OCI-LY7 (cell line): ENCODE results near the gene VANGL1. TPM values are rescaled to one million over a fixed set of nuclear protein-coding genes. Genes with fewer than 3 reads are reported as not detected.

Experiments
- BruUV-seq: library from RNA; stranded (reverse); fragments of 400-500 nt; replicated peaks from 2 replicates; lab custom pipeline; 2021; lab: Mats Ljungman, UMichigan
- CTCF ChIA-PET: fragments of 300-600 bp; sonication (Branson Sonifier 250); formaldehyde crosslinking; loops from one replicate; lab custom pipeline; 2022; ENCODE audit warnings: antibody characterized with exemption; ENCODE audit not compliant: unreplicated experiment; lab: Charles Lee
- POLR2A ChIA-PET: fragments of 300-600 bp; sonication (Branson Sonifier 250); formaldehyde crosslinking; loops from one replicate; lab custom pipeline; 2022; ENCODE audit warnings: antibody characterized with exemption; lab: Charles Lee
- DNase-seq: peaks from one replicate; pipeline ENCODE4 v3.0.0-alpha.2; 2015; ENCODE audit warnings: low spot score
- H2AFZ ChIP-seq: fragments of 200-600 bp; sonication (generic), shearing (Covaris generic); 2 replicates; pipeline ENCODE4 v1.6.1; 2014; ENCODE audit warnings: mild to moderate bottlenecking, antibody characterized with exemption, low read length, moderate library complexity
- H3K27ac ChIP-seq: fragments of 200-600 bp; sonication (generic); 2 replicates; pipeline ENCODE4 v1.5.1; 2014; ENCODE audit warnings: mixed run types, low read depth, mild to moderate bottlenecking, moderate library complexity, low read length, inconsistent platforms; ENCODE audit not compliant: poor library complexity, severe bottlenecking
- H3K36me3 ChIP-seq: fragments of 200-600 bp; sonication (generic); 2 replicates; pipeline ENCODE4 v1.6.1; 2014; ENCODE audit warnings: mild to moderate bottlenecking, antibody characterized with exemption, low read length, moderate library complexity, mixed read lengths; ENCODE audit not compliant: insufficient read depth
- H3K4me1 ChIP-seq: fragments of 200-600 bp; sonication (generic); 2 replicates; pipeline ENCODE4 v1.5.1; 2014; ENCODE audit warnings: mild to moderate bottlenecking, low read length; ENCODE audit not compliant: insufficient read depth, poor library complexity, severe bottlenecking
- H3K4me2 ChIP-seq: fragments of 200-600 bp; sonication (generic); 2 replicates; pipeline ENCODE4 v1.6.1; 2014; ENCODE audit warnings: mild to moderate bottlenecking, low read length
- H3K4me3 ChIP-seq: fragments of 200-600 bp; sonication (generic); 2 replicates; pipeline ENCODE4 v1.5.1; 2014; ENCODE audit warnings: mild to moderate bottlenecking, low read depth, low read length; ENCODE audit not compliant: poor library complexity, severe bottlenecking
- H3K79me2 ChIP-seq: fragments of 200-600 bp; sonication (generic); 2 replicates; pipeline ENCODE4 v1.6.1; 2016; ENCODE audit warnings: low read depth, mild to moderate bottlenecking, low read length, moderate library complexity, mixed read lengths; ENCODE audit not compliant: insufficient read depth
- H3K9me2 ChIP-seq: fragments of 200-600 bp; sonication (generic); 2 replicates; pipeline ENCODE4 v1.6.1; 2016; ENCODE audit warnings: mild to moderate bottlenecking, low read length, mixed read lengths; ENCODE audit not compliant: insufficient read depth
- H3K9me3 ChIP-seq: fragments of 200-600 bp; sonication (generic); 2 replicates; pipeline ENCODE4 v1.6.1; 2014; ENCODE audit warnings: mild to moderate bottlenecking, mixed run types, low read length, mixed read lengths
- H4K20me1 ChIP-seq: fragments of 200-600 bp; sonication (generic); 2 replicates; pipeline ENCODE4 v1.6.1; 2014; ENCODE audit warnings: mild to moderate bottlenecking, antibody characterized with exemption, low read length, moderate library complexity, mixed read lengths; ENCODE audit not compliant: insufficient read depth
- EZH2phosphoT487 ChIP-seq: fragments of 200-600 bp; sonication (generic); IDR thresholded peaks from 2 replicates; pipeline ENCODE4 v1.6.1; 2018; ENCODE audit warnings: low read depth, borderline replicate concordance, mild to moderate bottlenecking, mixed run types, antibody characterized with exemption, low read length, moderate library complexity, mixed read lengths
- intact Hi-C: fragments of 100-400 bp; cut with micrococcal nuclease; formaldehyde crosslinking; loops from one replicate; pipeline ENCODE4 v1.10.0; 2022; ENCODE audit not compliant: unreplicated experiment
- total RNA-seq, 2 experiments: library from RNA; depleted of rRNA in 1 of 2; stranded (reverse); fragments of >200 nt in 1 of 2; shearing (Covaris generic) in 1 of 2; gene quantifications; 2 replicates each; pipeline ENCODE4 v1.2.3, GENCODE V29; 2014 to 2022
- TF ChIP-seq, protein P1 (sequence below): fragments of 200-600 bp; sonication (generic); conservative IDR thresholded peaks from 2 replicates; pipeline ENCODE4 v1.5.1; 2014; ENCODE audit warnings: mild to moderate bottlenecking, antibody characterized with exemption, low read length, moderate library complexity, mixed read lengths

Gene VANGL1
- total RNA-seq, 2 experiments from 2014 or later: 1.2 TPM; not detected in 1

DNA sequence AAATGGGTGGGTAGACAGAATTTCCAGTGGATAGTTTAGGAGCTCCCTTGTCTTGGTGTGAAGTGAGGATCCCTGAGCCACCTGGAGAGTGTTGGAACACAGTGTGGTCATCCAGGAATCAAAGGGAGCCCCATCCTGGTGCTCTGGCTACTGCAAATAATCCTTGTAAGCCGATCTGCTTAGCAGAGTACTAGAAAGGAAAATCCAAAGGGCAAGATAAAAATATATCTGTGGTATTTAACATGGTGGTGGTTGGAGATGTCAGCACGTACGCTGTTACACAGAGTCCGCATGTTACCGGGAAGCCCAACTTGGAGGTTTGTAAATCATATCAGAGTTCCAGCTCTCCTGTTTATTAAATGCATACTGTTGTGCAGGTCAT is 39.0 kb downstream of the VANGL1 start:
- Histone ChIP-seq H3K36me3 (no peaks in the 10 kb centered on the region), H3K27ac (no peak overlapping the region), H3K9me2 (no peaks in the 10 kb centered on the region), H2AFZ (no peak overlapping the region), H4K20me1 (no peaks in the 10 kb centered on the region), H3K4me1 (no peaks in the 10 kb centered on the region), H3K9me3 (no peaks in the 10 kb centered on the region), H3K4me2 (no peak overlapping the region), H3K4me3 (no peak overlapping the region), H3K79me2 (no peaks in the 10 kb centered on the region)
- TF ChIP-seq, protein P1, sequence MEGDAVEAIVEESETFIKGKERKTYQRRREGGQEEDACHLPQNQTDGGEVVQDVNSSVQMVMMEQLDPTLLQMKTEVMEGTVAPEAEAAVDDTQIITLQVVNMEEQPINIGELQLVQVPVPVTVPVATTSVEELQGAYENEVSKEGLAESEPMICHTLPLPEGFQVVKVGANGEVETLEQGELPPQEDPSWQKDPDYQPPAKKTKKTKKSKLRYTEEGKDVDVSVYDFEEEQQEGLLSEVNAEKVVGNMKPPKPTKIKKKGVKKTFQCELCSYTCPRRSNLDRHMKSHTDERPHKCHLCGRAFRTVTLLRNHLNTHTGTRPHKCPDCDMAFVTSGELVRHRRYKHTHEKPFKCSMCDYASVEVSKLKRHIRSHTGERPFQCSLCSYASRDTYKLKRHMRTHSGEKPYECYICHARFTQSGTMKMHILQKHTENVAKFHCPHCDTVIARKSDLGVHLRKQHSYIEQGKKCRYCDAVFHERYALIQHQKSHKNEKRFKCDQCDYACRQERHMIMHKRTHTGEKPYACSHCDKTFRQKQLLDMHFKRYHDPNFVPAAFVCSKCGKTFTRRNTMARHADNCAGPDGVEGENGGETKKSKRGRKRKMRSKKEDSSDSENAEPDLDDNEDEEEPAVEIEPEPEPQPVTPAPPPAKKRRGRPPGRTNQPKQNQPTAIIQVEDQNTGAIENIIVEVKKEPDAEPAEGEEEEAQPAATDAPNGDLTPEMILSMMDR: no peak
- TF ChIP-seq EZH2phosphoT487: no peak
- intact Hi-C loops: no loop called here
- ChIA-PET CTCF (no interaction called here), POLR2A (no interaction called here)
- BruUV-seq: no TSS peak
- no peak for DNase-seq

DNA sequence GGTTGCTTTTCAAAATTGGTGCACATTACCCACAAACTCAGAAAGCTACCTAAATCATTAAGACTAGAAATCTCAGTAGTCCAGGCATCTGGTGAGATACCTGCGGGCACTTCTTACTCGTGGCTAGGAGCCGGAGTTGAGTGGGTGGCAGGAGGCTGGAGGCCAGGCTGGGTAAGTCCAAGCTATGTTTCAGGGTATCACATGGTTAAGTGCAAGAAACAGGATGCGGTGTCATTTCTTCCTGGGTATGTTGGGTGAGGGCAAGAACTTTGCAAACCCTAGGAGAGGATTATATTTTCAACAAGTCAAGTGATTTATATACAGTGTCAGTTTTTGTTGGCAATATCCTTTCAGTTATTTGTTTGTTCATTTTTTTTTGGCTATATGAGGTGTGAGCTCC is 41.0 kb downstream of the VANGL1 start:
- Histone ChIP-seq H4K20me1 (no peaks in the 10 kb centered on the region), H3K9me3 (no peaks in the 10 kb centered on the region), H3K4me3 (no peak overlapping the region), H3K36me3 (no peaks in the 10 kb centered on the region), H3K27ac (no peak overlapping the region), H2AFZ (no peak overlapping the region), H3K9me2 (no peaks in the 10 kb centered on the region), H3K4me2 (no peak overlapping the region), H3K79me2 (no peaks in the 10 kb centered on the region), H3K4me1 (no peaks in the 10 kb centered on the region)
- BruUV-seq: no TSS peak
- intact Hi-C loops: no loop called here
- no peak for TF ChIP-seq EZH2phosphoT487
- TF ChIP-seq, protein P1: no peak
- POLR2A ChIA-PET: no interaction called here
- CTCF ChIA-PET: no interaction called here
- no peak for DNase-seq

GRCh38 chr1:115685029-115685705 is 43.4 kb downstream of the VANGL1 start:
- intact Hi-C loops: no loop called here
- TF ChIP-seq, protein P1: no peak
- no peak for TF ChIP-seq EZH2phosphoT487
- Histone ChIP-seq H4K20me1 (no peaks in the 10 kb centered on the region), H3K4me3 (no peak overlapping the region), H3K4me2 (no peak overlapping the region), H3K4me1 (no peaks in the 10 kb centered on the region), H2AFZ (no peak overlapping the region), H3K79me2 (no peaks in the 10 kb centered on the region), H3K9me3 (no peaks in the 10 kb centered on the region), H3K36me3 (no peaks in the 10 kb centered on the region), H3K27ac (no peak overlapping the region), H3K9me2 (no peaks in the 10 kb centered on the region)
- ChIA-PET CTCF (no interaction called here), POLR2A (no interaction called here)
- DNase-seq: no peak
- BruUV-seq: no TSS peak
